ENCODE results near the gene ZNF678.

DNA sequence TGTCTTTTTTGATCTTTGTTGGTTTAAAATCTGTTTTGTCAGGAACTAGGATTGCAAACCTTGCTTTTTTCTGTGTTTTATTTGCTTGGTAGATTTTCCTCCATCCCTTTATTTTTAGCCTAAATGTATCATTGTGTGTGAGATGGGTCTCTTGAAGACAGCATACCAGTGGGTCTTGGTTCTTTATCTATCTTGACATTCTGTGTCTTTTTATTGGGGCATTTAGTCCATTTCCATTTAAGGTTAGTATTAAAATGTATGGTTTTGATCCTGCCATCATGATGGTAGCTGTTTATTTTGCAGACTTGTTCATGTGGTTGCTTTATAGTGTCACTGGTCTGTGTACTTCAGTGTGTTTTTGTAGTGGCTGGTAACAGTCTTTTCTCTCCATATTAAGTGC is 14.1 kb downstream of the ZNF678 start:
- TF ChIP-seq, protein P1, sequence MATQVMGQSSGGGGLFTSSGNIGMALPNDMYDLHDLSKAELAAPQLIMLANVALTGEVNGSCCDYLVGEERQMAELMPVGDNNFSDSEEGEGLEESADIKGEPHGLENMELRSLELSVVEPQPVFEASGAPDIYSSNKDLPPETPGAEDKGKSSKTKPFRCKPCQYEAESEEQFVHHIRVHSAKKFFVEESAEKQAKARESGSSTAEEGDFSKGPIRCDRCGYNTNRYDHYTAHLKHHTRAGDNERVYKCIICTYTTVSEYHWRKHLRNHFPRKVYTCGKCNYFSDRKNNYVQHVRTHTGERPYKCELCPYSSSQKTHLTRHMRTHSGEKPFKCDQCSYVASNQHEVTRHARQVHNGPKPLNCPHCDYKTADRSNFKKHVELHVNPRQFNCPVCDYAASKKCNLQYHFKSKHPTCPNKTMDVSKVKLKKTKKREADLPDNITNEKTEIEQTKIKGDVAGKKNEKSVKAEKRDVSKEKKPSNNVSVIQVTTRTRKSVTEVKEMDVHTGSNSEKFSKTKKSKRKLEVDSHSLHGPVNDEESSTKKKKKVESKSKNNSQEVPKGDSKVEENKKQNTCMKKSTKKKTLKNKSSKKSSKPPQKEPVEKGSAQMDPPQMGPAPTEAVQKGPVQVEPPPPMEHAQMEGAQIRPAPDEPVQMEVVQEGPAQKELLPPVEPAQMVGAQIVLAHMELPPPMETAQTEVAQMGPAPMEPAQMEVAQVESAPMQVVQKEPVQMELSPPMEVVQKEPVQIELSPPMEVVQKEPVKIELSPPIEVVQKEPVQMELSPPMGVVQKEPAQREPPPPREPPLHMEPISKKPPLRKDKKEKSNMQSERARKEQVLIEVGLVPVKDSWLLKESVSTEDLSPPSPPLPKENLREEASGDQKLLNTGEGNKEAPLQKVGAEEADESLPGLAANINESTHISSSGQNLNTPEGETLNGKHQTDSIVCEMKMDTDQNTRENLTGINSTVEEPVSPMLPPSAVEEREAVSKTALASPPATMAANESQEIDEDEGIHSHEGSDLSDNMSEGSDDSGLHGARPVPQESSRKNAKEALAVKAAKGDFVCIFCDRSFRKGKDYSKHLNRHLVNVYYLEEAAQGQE (IDR thresholded peaks at IDR 0.05; ENCODE audit: insufficient read depth in 1 of 2, low read depth in 2 of 2, low read length in 2 of 2): no peak
- no peak for TF ChIP-seq POLR2AphosphoS5 (IDR thresholded peaks at IDR 0.05; ENCODE audit: low read depth, low read length)

All from PFSK-1 (cell line).